GM18511 (cell line): Measurements from ENCODE around the gene LGMN.
"Not testable (repeated sequence)": the region's sequence is repeated elsewhere in the genome, so short reads cannot be mapped to it uniquely, and the experiment has no call there.

ENCODE experiments used
- ATAC-seq: cut with Tn5 transposase; IDR thresholded peaks from one replicate; pipeline ENCODE4 v1.9.1; 2021; ENCODE audit warnings: mild to moderate bottlenecking, moderate library complexity; ENCODE audit not compliant: unreplicated experiment

LGMN gene

DNA sequence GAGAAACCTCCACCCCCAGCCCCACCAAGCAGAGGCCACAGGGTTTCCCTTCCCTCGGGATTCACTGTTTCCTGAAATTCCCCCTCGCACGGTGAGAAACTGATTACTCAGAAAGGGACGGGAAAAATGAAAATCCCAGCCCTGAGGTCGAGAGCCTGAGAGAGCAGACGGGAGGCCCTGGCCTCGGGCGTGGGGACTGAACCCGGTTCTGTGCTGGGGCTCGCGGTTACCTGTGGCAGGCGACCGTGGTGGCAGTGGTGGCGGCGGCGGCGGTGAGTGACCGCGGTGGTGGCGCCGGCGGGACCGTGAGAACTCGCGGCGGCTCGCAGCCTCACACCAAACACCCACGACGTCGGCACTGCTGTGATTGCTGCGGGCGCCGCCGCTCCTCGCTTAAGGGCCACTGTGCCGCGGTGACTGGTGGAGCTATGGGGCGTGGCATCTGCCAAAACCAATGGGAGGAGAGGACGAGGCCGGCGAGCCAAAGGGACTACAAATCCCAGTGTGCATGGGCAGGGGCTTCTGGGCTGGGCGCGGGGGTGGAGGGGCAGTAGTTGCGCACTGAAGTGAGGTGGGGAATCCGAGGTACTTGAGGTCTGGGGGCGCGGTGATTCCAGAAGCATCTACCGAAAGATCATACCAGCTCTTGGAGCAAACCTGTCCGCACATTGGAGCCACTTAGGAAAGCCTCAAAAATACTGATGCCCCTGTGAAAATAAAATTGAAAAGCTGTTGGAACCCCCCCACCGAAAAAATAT is at the start of gene LGMN:
TSS of gene LGMN (minus strand) at position 369 of the 758 bp plus-strand sequence. CDS start 15,841 bp downstream, outside the sequence.
- peak; percentile 79 for ATAC-seq

GRCh38 chr14:92794961-92795360 is 46.5 kb upstream of the LGMN start:
- no peak for ATAC-seq

GRCh38 chr14:92794547-92794941 is 46.1 kb upstream of the LGMN start:
- peak; percentile 24 for ATAC-seq

- ATAC-seq = peak; percentile 95
These were observed 45.5 kb upstream of the LGMN start, which contains the start of gene GOLGA5 for GRCh38 chr14:92793709-92794546. TSS of gene GOLGA5 (plus strand) at chr14:92794305. CDS start at chr14:92797438, 3,133 bp downstream.

GRCh38 chr14:92792885-92793284 is 44.5 kb upstream of the LGMN start:
- no peak for ATAC-seq

DNA sequence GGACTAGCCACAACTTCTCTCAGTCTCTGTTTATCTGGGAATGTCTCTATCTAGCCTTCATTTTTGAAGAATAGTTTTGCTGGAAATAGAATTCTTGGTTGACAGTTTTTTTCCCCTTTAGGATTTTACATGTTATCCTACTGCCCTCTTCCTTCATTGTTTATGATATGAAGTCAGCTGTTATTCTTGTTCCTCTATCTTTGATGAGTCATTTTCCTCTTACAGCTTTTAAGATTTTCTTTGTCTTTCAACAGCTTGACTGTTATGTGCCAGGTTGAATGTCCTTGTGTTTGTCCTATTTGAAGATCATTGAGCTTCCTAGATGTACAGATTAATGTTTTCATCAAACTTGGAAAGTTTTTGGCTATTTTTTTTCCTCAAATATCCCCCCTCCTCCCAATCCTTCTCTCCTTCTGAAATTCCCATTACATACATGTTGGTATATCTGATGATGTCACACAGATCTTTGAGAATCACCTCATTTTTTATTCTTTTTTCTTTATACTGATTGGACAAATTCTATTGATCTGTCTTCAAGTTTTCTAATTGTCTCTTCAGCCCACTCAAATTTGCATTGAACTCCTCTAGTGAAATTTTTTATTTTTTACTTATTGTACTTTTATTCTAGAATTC is 41.1 kb upstream of the LGMN start:
- no peak for ATAC-seq

- ATAC-seq = no peak
These were observed 39.1 kb upstream of the LGMN start for GRCh38 chr14:92787554-92787953.

- ATAC-seq = no peak
These were observed 38.0 kb upstream of the LGMN start for GRCh38 chr14:92786427-92786756.

DNA sequence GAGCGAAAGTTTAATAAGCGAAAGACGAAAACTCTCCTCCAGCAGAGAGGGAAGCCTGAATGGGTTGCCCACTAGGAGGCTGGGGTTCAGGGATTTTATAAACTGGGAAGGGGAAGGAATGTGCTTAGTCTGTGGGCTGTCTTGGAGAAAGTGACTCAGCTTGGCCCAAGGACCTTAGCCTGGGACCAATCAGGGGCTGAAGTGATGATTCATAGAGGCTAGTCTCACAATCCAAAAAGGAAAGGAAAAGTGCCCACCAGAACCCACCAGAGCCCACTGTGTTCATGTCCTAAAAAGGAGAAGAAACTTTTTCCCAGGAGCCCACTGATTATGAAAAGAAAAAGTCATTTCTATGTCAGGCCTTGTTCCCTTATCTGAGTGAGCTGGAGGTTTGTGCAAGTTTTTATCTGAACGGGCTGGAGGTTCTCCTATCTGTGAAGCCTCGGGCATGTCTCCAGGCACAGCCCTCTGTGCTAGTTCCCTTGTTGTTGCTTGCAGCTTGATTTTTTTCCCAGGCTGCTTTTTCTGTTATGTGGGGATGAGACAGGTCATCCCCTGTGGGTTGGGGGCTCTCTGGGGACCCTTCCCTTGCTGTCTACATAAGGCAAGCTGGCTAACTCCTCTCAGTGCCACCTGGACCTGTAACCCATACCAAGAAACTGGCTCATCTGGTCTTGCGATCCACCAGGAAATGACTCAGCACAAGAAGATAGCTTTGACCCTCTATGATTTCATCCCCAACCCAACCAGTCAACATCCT is 37.4 kb upstream of the LGMN start:
- no peak for ATAC-seq

- ATAC-seq = peak; percentile 71
These were observed 35.5 kb upstream of the LGMN start for GRCh38 chr14:92783813-92784431.

- ATAC-seq = no peak
These were observed 32.9 kb upstream of the LGMN start for GRCh38 chr14:92781350-92781749.

DNA sequence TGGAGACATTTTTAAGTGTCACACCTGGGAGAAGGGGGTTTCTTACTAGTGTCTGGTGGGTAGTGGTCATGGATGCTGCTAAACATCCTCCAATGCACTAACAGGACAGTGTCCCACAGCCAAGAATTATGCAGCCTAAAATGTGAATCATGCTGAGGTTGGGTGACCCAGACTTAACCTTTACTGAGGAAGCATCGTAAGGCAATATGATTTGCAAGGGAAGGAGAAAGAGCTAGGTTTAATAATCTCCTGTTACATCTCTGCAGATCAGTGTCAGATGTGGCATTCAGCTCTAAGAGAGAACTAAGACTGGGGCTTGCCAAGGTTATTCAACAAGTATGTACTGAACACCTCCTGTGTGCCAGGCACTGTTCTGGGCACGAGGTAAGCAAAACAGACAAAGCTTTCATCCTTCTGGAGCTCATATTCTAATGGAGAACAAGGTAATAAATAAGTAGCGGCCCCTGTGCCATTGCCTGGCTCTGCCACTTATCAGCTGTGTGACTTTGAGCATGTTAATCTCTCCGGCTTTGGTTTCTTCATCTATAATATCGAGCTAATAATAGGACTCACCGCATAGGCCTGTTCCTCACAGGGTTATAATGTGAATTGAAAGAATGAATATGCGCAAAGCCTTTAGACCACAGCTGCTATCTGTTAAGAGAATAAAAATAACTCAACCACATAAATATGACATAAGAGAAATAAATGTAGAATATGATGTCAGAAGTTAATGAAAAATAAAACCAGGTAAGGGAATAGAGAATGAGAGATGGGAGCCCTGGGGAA is 32.2 kb upstream of the LGMN start:
- ATAC-seq = no peak

- not testable (repeated sequence) for ATAC-seq
These were observed 30.6 kb upstream of the LGMN start for GRCh38 chr14:92778868-92779565.

DNA sequence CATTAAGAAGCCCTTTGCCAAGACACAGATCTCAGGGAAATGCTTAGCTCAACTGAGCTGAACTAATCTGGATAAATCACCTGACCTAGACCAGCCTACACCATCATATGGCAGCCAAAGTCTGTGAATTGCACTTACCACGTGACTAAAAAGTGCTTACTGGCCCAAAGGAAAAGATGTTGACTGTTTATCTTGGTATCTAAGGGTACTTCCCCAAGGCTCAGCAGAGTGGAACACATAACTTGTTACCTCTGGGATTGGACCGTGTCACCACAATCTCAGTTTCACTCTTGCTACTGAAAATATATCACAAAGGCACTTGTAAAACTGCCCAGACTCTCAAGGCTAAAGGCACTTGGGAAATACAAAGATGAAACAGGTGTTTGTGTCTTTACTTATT is 26.9 kb upstream of the LGMN start:
- peak; percentile 94 for ATAC-seq

GRCh38 chr14:92774572-92774971 is 26.1 kb upstream of the LGMN start:
- ATAC-seq = no peak

DNA sequence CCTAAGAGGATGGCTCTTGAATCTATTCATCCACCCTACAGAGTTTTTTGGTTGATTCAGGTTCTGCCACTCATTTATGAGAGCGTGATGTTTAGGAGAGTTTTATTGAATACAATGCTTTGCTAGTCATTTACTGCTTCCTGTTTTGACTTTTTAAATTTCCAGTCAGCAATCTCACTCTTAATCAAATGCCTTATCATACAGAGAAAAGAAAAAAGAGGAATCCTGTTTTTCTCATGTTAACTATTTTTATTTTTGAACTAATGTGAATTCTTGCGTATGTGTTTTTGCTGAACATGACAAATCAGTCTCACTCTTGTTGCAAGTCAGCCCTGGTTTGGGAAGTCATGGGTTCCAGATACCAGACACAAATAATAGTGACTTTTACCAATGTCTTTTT is 22.1 kb upstream of the LGMN start:
- ATAC-seq = no peak

DNA sequence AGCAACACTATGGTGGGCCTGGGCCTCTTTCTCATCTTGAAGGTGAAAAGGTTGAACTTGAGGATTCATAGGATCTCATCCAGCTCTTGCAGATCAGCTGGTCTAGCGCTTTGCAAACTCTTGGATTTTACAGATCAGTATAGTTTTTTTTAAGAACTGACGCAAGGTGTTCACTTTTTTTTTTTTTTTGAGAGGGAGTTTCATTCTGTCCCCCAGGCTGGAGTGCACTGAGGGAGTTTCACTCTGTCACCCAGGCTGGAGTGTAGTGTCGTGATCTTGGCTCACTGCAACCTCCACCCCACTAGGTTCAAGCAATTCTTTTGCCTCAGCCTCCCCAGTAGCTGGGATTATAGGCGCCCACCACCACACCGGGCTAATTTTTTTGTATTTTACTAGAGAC is 20.4 kb upstream of the LGMN start:
- peak; percentile 20 for ATAC-seq

GRCh38 chr14:92768236-92768635 is 19.8 kb upstream of the LGMN start:
- ATAC-seq = peak; percentile 98
